T-helper 1 cell treated with Interleukin-12 subunit alpha and Interleukin-12 subunit beta and Interleukin-4 antibody, amounts not matched to agents 30 μg/mL and 1 μg/mL, for 36 hours (primary cell): ENCODE measurements around the gene COL6A5.
"Not testable (repeated sequence)": the region's sequence is repeated elsewhere in the genome, so short reads cannot be mapped to it uniquely, and the experiment has no call there.

Experiments used
- H3K27ac Mint-ChIP-seq: one replicate; pipeline ENCODE4 v1.8.0; 2021; ENCODE audit warnings: mild to moderate bottlenecking, mixed read lengths
- H3K27me3 Mint-ChIP-seq: one replicate; pipeline ENCODE4 v1.8.0; 2021; ENCODE audit warnings: low read depth, mixed read lengths
- H3K36me3 Mint-ChIP-seq: one replicate; pipeline ENCODE4 v1.8.0; 2021; ENCODE audit warnings: low read depth, mixed read lengths
- H3K4me1 Mint-ChIP-seq: one replicate; pipeline ENCODE4 v1.8.0; 2021; ENCODE audit warnings: low read depth, mixed read lengths
- H3K4me3 Mint-ChIP-seq: one replicate; pipeline ENCODE4 v1.8.0; 2021; ENCODE audit warnings: mild to moderate bottlenecking, moderate library complexity, mixed read lengths
- H3K9me3 Mint-ChIP-seq: one replicate; pipeline ENCODE4 v1.8.0; 2021; ENCODE audit warnings: mixed read lengths

COL6A5 gene

GRCh38 chr3:130442284-130442683 is 96.8 kb downstream of the COL6A5 start:
- Mint-ChIP-seq H3K9me3 (no peaks in the 10 kb centered on the region), H3K4me1 (no peaks in the 10 kb centered on the region), H3K36me3 (no peaks in the 10 kb centered on the region), H3K4me3 (no peak overlapping the region), H3K27me3 (peaks cover 3% of the 10 kb centered on the region), H3K27ac (no peak overlapping the region)

DNA sequence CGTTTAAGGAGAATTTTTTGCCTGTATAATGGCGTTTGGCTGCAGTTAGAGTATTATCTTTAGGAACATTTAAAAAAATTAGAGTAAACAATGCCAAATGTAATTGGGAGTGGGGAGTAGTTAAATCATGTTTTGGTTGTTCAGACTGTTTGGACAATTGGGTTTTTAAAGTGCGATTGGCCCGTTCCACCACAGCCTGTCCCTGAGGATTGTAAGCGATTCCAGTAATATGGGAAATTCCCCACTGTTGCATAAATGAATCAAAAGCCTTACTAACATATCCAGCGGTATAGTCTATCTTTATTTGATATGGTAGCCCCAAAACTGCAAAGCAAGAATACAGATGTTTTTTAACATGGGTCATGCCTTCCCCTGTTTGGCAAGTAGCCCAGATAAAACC is 101.4 kb downstream of the COL6A5 start:
- H3K4me1 Mint-ChIP-seq, H3K27me3 Mint-ChIP-seq, H3K27ac Mint-ChIP-seq, H3K4me3 Mint-ChIP-seq, H3K36me3 Mint-ChIP-seq, H3K9me3 Mint-ChIP-seq: not testable (repeated sequence)

DNA sequence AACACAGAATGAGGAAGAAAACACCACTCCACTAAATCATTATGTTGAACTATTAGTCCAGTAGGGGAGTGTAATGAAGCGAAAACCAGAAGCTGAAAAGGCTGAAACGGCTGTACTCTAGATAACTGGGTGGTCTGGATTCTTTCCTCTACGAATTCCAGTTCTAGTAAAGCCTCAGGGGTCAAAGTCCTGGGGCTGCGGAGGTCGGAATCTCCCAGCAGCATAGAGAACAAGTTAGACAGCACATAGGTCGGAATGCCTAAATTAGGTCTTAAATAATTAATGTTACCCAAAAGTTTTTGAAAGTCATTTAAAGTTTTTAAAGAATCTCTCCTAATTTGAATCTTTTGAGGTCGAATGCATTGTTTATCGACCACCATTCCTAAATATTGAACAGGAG is 102.7 kb downstream of the COL6A5 start:
- not testable (repeated sequence) for H3K27ac Mint-ChIP-seq, H3K27me3 Mint-ChIP-seq, H3K36me3 Mint-ChIP-seq, H3K4me1 Mint-ChIP-seq, H3K4me3 Mint-ChIP-seq, H3K9me3 Mint-ChIP-seq

- Mint-ChIP-seq H3K27ac (no peak overlapping the region), H3K36me3 (no peaks in the 10 kb centered on the region), H3K4me1 (no peaks in the 10 kb centered on the region)
Measured at GRCh38 chr3:130456540-130456939, 111.1 kb downstream of the COL6A5 start.

GRCh38 chr3:130457671-130458070 is 112.2 kb downstream of the COL6A5 start:
- no peaks in the 10 kb centered on the region for H3K4me1 Mint-ChIP-seq
- no peak overlapping the region for H3K27ac Mint-ChIP-seq
- no peak overlapping the region for H3K4me3 Mint-ChIP-seq
- H3K36me3 Mint-ChIP-seq, result no peaks in the 10 kb centered on the region
- H3K27me3 Mint-ChIP-seq, result no peaks in the 10 kb centered on the region
- H3K9me3 Mint-ChIP-seq, result no peaks in the 10 kb centered on the region

More at GRCh38 chr3:130456540-130456939, 111.1 kb downstream of the COL6A5 start:
- H3K4me3 Mint-ChIP-seq, result no peak overlapping the region
- peaks cover 1% of the 10 kb centered on the region for H3K9me3 Mint-ChIP-seq
- H3K27me3 Mint-ChIP-seq, result no peaks in the 10 kb centered on the region

DNA sequence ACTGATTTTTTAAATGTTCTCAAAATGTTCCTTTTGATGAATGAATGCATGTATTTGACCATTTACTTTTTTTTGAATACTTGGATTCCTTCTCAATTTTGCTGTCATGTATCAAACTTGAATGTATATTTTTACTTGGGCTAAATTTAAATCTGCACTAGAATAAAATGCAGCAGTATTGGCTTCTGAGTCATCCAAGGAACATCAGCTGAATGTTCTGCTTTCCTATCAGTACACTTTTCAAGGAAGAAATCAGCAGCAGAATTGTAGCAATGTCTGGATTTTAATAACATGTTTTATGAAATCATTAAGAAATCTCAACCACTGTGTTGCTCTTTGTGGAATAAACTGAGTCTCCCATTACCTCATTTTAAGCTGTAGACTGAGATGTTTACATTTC is 114.5 kb downstream of the COL6A5 start:
- no peak overlapping the region for H3K4me3 Mint-ChIP-seq

GRCh38 chr3:130462089-130462488 is 116.6 kb downstream of the COL6A5 start:
- Mint-ChIP-seq H3K4me3 (no peak overlapping the region), H3K27me3 (peaks cover 6% of the 10 kb centered on the region), H3K9me3 (no peaks in the 10 kb centered on the region), H3K36me3 (no peaks in the 10 kb centered on the region), H3K27ac (no peak overlapping the region), H3K4me1 (no peaks in the 10 kb centered on the region)

More for the DNA sequence above, 114.5 kb downstream of the COL6A5 start:
- no peaks in the 10 kb centered on the region for H3K9me3 Mint-ChIP-seq
- no peaks in the 10 kb centered on the region for H3K36me3 Mint-ChIP-seq
- peaks cover 4% of the 10 kb centered on the region for H3K27me3 Mint-ChIP-seq
- no peak overlapping the region for H3K27ac Mint-ChIP-seq
- no peaks in the 10 kb centered on the region for H3K4me1 Mint-ChIP-seq

- no peak overlapping the region for H3K27ac Mint-ChIP-seq
- peaks cover 6% of the 10 kb centered on the region for H3K27me3 Mint-ChIP-seq
- H3K9me3 Mint-ChIP-seq, result no peaks in the 10 kb centered on the region
- no peaks in the 10 kb centered on the region for H3K36me3 Mint-ChIP-seq
- no peak overlapping the region for H3K4me3 Mint-ChIP-seq
- no peaks in the 10 kb centered on the region for H3K4me1 Mint-ChIP-seq
Measured at GRCh38 chr3:130463221-130463620, 117.7 kb downstream of the COL6A5 start.

DNA sequence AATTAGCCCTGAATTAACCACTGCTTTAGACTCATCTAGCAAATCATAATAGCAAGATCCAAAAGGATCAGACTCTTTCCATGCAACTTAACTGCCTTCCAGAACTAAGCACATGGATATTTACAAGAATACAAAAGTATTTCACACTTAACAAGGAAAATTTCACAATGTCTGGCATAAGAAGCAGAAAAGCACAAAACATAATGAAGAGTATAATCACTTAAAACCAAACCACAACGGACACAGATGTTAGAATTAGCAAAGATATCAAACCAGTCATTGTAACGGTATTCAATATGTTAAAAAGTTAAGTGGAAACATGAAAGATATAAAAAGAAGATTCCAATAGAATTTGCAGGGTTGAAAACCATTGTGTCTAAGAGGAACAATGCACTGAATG is 120.0 kb downstream of the COL6A5 start:
- Mint-ChIP-seq H3K27ac (no peak overlapping the region), H3K9me3 (no peaks in the 10 kb centered on the region)

DNA sequence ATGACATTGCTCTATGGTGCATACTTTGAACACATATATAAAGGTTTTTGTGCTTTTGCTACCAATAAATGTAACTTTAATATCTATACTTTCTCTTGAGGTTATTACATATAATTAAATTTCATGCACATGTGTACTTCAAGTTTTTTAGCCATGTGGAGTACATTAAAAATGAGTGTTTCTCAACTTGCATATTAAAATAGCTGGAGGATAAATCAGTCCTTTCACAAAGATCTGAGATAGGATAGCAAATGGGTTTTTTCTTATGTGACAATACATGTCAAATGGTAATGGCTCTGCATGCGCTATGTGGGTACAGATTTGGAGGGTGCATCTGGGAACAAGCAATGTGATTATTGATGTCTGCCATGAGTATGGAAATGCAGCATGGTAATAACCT is 122.8 kb downstream of the COL6A5 start:
- Mint-ChIP-seq H3K27me3 (peaks cover 11% of the 10 kb centered on the region), H3K9me3 (no peaks in the 10 kb centered on the region), H3K4me3 (no peak overlapping the region), H3K4me1 (no peaks in the 10 kb centered on the region), H3K36me3 (no peaks in the 10 kb centered on the region), H3K27ac (no peak overlapping the region)

More for the DNA sequence above, 120.0 kb downstream of the COL6A5 start:
- H3K4me3 Mint-ChIP-seq, result no peak overlapping the region
- H3K36me3 Mint-ChIP-seq, result no peaks in the 10 kb centered on the region
- H3K27me3 Mint-ChIP-seq, result peaks cover 6% of the 10 kb centered on the region
- no peaks in the 10 kb centered on the region for H3K4me1 Mint-ChIP-seq

GRCh38 chr3:130470126-130470525 is 124.7 kb downstream of the COL6A5 start:
- no peaks in the 10 kb centered on the region for H3K4me1 Mint-ChIP-seq
- no peaks in the 10 kb centered on the region for H3K36me3 Mint-ChIP-seq
- peaks cover 5% of the 10 kb centered on the region for H3K27me3 Mint-ChIP-seq
- H3K9me3 Mint-ChIP-seq, result no peaks in the 10 kb centered on the region
- H3K27ac Mint-ChIP-seq, result no peak overlapping the region
- no peak overlapping the region for H3K4me3 Mint-ChIP-seq

DNA sequence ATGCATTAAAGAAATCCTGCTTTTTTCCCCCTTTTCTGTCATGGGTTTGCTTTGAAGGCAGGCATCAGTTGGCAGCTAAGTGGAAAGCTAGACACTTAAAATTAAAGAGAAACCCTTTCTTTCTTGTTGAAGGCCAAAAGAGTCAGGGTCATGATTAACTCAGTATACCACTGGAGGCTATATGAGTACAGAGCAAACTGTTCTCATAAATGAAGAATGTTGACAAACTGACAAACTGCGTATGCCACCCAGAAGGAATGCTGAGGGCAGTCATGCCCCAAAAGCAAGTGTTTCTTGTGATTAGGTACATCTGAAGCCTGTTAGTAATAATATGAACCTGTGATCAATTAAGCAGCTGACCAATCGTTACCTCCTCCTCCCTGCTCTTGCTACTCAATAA is 127.9 kb downstream of the COL6A5 start:
- Mint-ChIP-seq H3K4me3 (no peak overlapping the region), H3K27me3 (peaks cover 10% of the 10 kb centered on the region), H3K9me3 (no peaks in the 10 kb centered on the region), H3K4me1 (no peaks in the 10 kb centered on the region), H3K36me3 (no peaks in the 10 kb centered on the region), H3K27ac (no peak overlapping the region)

GRCh38 chr3:130480736-130481135 is 135.3 kb downstream of the COL6A5 start:
- Mint-ChIP-seq H3K27ac (no peak overlapping the region), H3K4me1 (no peaks in the 10 kb centered on the region), H3K9me3 (no peaks in the 10 kb centered on the region), H3K27me3 (peaks cover under 1% of the 10 kb centered on the region), H3K4me3 (no peak overlapping the region), H3K36me3 (no peaks in the 10 kb centered on the region)

DNA sequence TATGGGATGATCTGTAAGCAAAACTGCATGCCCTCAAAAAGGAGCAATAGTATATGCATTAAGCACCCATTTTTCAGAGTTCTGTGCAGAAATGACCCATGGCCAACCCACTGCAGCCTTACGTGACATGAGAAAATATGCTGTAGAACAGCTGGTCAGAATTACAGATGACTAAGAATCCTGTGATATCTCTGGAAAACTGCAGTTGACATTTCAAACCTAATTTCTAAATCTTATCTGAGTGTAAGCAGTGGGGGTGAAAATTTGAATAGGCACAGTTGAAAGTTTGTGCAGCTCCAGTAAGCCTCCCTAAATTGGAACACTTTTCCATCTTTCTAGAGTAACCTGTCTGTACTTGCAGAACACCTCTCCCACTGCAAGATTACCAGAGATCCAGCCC is 142.8 kb downstream of the COL6A5 start:
- no peaks in the 10 kb centered on the region for H3K36me3 Mint-ChIP-seq

DNA sequence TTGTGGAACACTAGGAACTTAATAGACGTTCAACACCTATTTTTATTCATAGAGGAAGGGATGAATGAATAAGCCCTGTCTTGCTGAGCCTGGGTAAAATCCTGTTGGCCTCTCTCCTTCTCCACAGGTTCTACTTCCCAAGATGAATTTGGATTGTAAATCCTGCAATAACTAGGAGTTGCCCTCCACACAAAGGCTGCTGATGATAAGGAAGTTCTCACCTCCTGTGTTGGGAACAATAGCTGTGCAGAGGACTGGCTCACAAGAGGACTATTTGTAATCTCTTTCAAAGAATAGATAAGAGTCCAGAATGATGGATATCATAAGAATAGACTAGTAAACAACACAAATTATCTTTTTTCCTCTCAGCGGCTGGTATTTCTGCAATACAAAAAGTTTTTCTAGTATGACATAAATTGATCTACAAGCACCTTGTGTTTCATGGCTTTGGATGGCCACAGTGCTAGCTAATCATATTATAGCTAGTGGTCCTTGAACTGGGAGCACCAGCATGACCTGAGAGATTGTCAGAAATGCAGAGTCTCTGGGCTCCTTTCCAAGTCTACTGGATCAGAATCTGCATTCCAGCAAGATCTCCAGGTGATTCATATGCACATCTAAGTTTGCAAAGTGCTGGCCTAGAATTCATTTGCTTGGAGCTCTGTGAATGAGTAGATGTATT is 143.4 kb downstream of the COL6A5 start:
- Mint-ChIP-seq H3K4me3 (no peak overlapping the region), H3K4me1 (no peaks in the 10 kb centered on the region), H3K27ac (no peak overlapping the region), H3K27me3 (peaks cover 4% of the 10 kb centered on the region), H3K9me3 (no peaks in the 10 kb centered on the region), H3K36me3 (no peaks in the 10 kb centered on the region)

More for the DNA sequence above, 142.8 kb downstream of the COL6A5 start:
- Mint-ChIP-seq H3K4me1 (no peaks in the 10 kb centered on the region), H3K9me3 (no peaks in the 10 kb centered on the region), H3K27me3 (peaks cover 4% of the 10 kb centered on the region), H3K27ac (no peak overlapping the region), H3K4me3 (no peak overlapping the region)

- H3K27ac Mint-ChIP-seq, result no peak overlapping the region
- H3K4me1 Mint-ChIP-seq, result no peaks in the 10 kb centered on the region
- no peaks in the 10 kb centered on the region for H3K36me3 Mint-ChIP-seq
- H3K9me3 Mint-ChIP-seq, result no peaks in the 10 kb centered on the region
- H3K27me3 Mint-ChIP-seq, result peaks cover 4% of the 10 kb centered on the region
- H3K4me3 Mint-ChIP-seq, result no peak overlapping the region
Measured at GRCh38 chr3:130490241-130490640, 144.8 kb downstream of the COL6A5 start.
